HG02981 (cell line): ENCODE data around the gene DBN1.

ENCODE experiments used
- ATAC-seq: cut with Tn5 transposase; IDR thresholded peaks from one replicate; pipeline ENCODE4 v1.9.1; 2021; ENCODE audit warnings: mild to moderate bottlenecking, moderate library complexity; ENCODE audit not compliant: unreplicated experiment

Gene DBN1

GRCh38 chr5:177410575-177410974, 62.9 kb downstream of the DBN1 start:
- ATAC-seq = no peak

DNA sequence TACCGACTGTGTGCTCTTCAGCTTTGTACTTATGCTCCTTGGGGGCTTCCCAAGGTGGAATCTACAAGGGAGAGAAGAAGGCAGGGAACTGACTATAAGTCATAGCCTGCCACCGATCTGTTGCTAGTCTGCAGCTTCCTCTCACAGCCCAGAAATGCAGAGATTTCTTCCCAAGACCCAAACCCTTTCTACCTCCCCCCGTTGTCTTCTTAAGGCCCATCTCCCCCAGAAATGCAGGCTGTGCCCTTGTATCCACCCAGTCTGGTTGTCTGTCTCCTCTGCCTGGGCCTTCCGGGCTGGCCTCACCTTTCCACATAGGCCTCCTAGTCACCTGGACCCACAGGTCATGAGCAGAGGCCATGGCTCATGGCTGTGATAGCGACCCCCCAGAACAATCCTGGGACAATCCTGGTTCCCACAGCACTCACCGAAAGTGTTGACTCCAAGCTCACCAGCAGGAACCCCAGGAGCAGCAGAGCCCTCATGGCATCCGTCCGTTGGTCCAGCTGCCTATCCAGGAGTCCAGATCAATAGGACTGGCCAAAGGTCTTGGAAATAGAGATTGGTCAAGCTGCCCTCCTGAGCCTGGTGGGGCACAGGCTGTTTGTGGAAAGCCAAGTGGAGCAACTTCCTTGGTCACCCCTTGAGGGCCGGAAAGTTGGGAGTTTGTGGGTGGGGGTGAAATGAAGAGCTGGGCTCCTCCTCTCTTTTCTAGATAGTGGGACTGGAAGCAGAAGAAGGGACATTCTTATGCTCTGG, 64.2 kb downstream of the DBN1 start, which contains the start of gene F12:
Gene F12, minus strand, starts transcription at position 522 of the 759 bp plus-strand sequence. Its CDS starts 37 bp downstream, at position 485.
- no peak for ATAC-seq
